ENCODE measurements around the gene ADGRG1.

The ADGRG1 gene

DNA sequence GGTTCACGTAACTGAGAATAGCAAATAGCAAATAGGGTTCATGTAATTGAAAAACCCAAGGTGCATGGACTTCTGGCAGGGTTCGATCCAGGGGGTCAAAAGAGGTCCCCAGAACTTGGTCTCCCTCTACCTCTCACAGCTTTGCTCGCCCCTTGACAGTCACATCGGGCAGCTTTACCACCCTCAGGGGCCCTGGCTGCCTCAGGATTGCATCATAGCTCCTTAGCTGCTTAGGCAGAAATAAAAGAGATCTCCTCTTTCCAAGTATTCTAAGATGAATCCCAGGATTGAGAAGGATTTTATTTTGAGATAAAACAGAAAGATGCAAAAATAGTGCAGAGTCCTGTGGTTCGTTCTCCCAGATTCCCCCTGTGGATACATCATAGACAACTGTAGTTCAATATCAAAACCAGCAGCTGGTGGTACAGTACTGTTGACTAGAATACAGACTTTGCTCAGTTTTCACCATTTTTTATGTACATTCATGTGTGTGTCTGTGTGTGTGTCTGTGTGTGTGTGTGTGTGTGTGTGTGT, 52.5 kb downstream of the ADGRG1 start:
- no CpG with 5 or more reads among the region's 5 CpGs for WGBS (ENCODE audit: extremely low coverage, insufficient coverage, insufficient read length)
- Histone ChIP-seq H2BK5ac (ENCODE audit: low read depth, low read length, poor library complexity) (no peak overlapping the region), H3K27ac (ENCODE audit: low read depth, low read length) (no peak overlapping the region), H3K4me2 (ENCODE audit: low read length) (no peak overlapping the region), H3K14ac (ENCODE audit: low read length) (no peak overlapping the region), H3K79me1 (ENCODE audit: low read length) (no peaks in the 10 kb centered on the region), H4K91ac (ENCODE audit: low read depth, low read length) (no peak overlapping the region), H3K27me3 (ENCODE audit: insufficient read depth, low read length) (no peaks in the 10 kb centered on the region), H2BK120ac (ENCODE audit: insufficient read depth, low read length, poor library complexity) (no peak overlapping the region), H2BK12ac (ENCODE audit: low read length) (no peak overlapping the region), H3K4me3 (ENCODE audit: low read depth, low read length) (no peak overlapping the region), H2AFZ (ENCODE audit: insufficient read depth, low read length, poor library complexity) (no peak overlapping the region), H3K23ac (ENCODE audit: low read length) (no peak overlapping the region), H3K18ac (ENCODE audit: low read length) (no peak overlapping the region), H3K36me3 (ENCODE audit: control insufficient read depth in 1 of 2, insufficient read depth in 2 of 2, low read length in 2 of 2) (no peaks in the 10 kb centered on the region), H3K79me2 (ENCODE audit: control insufficient read depth, insufficient read depth, low read length, poor library complexity) (no peaks in the 10 kb centered on the region), H3K4me1 (ENCODE audit: control insufficient read depth in 1 of 2, insufficient read depth in 2 of 2, low read length in 2 of 2) (no peaks in the 10 kb centered on the region), H3K4ac (ENCODE audit: low read depth, low read length) (no peak overlapping the region), H2AK5ac (ENCODE audit: low read length) (no peak overlapping the region), H3K9ac (ENCODE audit: low read length) (no peak overlapping the region), H4K8ac (ENCODE audit: low read depth, low read length) (no peak overlapping the region), H4K12ac (ENCODE audit: low read depth, low read length) (no peak overlapping the region), H3K9me3 (ENCODE audit: insufficient read depth, low read depth, low read length) (no peaks in the 10 kb centered on the region)
- peak in 1 of 2 donors; percentile 29 for DNase-seq

GRCh38 chr16:57681950-57682728, 53.7 kb downstream of the ADGRG1 start:
- Histone ChIP-seq H3K79me1 (ENCODE audit: low read length) (no peaks in the 10 kb centered on the region), H2BK120ac (ENCODE audit: insufficient read depth, low read length, poor library complexity) (no peak overlapping the region), H4K91ac (ENCODE audit: low read depth, low read length) (no peak overlapping the region), H3K4ac (ENCODE audit: low read depth, low read length) (no peak overlapping the region), H3K4me2 (ENCODE audit: low read length) (no peak overlapping the region), H2BK12ac (ENCODE audit: low read length) (no peak overlapping the region), H2AK5ac (ENCODE audit: low read length) (no peak overlapping the region), H2AFZ (ENCODE audit: insufficient read depth, low read length, poor library complexity) (no peak overlapping the region), H3K23ac (ENCODE audit: low read length) (no peak overlapping the region), H3K27ac (ENCODE audit: low read depth, low read length) (no peak overlapping the region), H4K8ac (ENCODE audit: low read depth, low read length) (no peak overlapping the region), H3K14ac (ENCODE audit: low read length) (no peak overlapping the region), H3K4me3 (ENCODE audit: low read depth, low read length) (no peak overlapping the region), H3K9me3 (ENCODE audit: insufficient read depth, low read depth, low read length) (peaks cover 2% of the 10 kb centered on the region), H3K36me3 (ENCODE audit: control insufficient read depth in 1 of 2, insufficient read depth in 2 of 2, low read length in 2 of 2) (no peaks in the 10 kb centered on the region), H3K27me3 (ENCODE audit: insufficient read depth, low read length) (no peaks in the 10 kb centered on the region), H3K9ac (ENCODE audit: low read length) (no peak overlapping the region), H4K12ac (ENCODE audit: low read depth, low read length) (no peak overlapping the region), H2BK5ac (ENCODE audit: low read depth, low read length, poor library complexity) (no peak overlapping the region), H3K79me2 (ENCODE audit: control insufficient read depth, insufficient read depth, low read length, poor library complexity) (no peaks in the 10 kb centered on the region), H3K18ac (ENCODE audit: low read length) (no peak overlapping the region), H3K4me1 (ENCODE audit: control insufficient read depth in 1 of 2, insufficient read depth in 2 of 2, low read length in 2 of 2) (no peaks in the 10 kb centered on the region)
- DNase-seq, result no peak
- WGBS (ENCODE audit: extremely low coverage, insufficient coverage, insufficient read length), result no CpG with 5 or more reads among the region's 13 CpGs

DNA sequence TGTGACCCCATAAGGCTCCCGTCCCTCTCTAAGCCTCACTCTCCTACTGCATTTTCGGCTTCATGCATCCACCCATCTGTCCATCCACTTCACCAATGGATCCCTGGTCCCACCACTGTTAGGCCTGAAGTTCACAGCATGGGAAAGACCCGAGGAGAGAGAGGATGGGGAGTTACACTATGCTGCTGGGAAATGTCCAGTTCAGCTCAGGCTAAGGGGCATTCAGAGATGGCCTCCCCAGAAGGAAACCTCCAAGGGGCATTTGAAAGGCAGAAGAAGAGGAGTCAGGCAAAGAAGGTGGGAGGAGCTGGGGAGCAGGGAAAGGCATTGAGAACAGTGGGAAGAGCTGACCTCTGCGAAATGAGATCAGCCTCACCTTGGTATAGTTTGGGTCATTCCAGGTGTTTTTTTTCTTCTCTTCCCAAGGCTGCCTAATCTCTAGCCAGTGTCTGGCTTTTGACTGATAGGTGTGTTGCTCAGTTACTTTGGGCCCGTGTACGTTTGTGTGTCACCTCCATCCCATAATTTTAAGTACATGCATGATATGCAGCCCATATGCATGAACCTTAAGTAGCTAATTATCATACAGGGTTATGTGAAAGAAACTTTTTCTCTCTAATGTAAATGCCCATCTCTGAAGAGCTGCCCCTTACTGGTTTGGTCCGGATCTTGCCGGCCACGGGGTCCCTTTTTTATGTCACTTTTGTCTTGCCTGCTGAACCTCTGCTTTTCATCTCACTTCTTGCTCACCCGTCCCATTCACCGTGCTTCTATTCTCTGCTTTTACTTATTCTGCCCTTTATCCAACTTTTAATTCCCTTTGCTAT, 54.6 kb downstream of the ADGRG1 start:
- Histone ChIP-seq H3K23ac (ENCODE audit: low read length) (no peak overlapping the region), H3K36me3 (ENCODE audit: control insufficient read depth in 1 of 2, insufficient read depth in 2 of 2, low read length in 2 of 2) (no peaks in the 10 kb centered on the region), H4K8ac (ENCODE audit: low read depth, low read length) (no peak overlapping the region), H3K9ac (ENCODE audit: low read length) (no peak overlapping the region), H4K91ac (ENCODE audit: low read depth, low read length) (no peak overlapping the region), H3K9me3 (ENCODE audit: insufficient read depth, low read depth, low read length) (peaks cover 2% of the 10 kb centered on the region), H2BK120ac (ENCODE audit: insufficient read depth, low read length, poor library complexity) (no peak overlapping the region), H3K4me1 (ENCODE audit: control insufficient read depth in 1 of 2, insufficient read depth in 2 of 2, low read length in 2 of 2) (no peaks in the 10 kb centered on the region), H2AFZ (ENCODE audit: insufficient read depth, low read length, poor library complexity) (no peak overlapping the region), H2AK5ac (ENCODE audit: low read length) (no peak overlapping the region), H3K27ac (ENCODE audit: low read depth, low read length) (no peak overlapping the region), H3K4me2 (ENCODE audit: low read length) (no peak overlapping the region), H3K4me3 (ENCODE audit: low read depth, low read length) (no peak overlapping the region), H2BK5ac (ENCODE audit: low read depth, low read length, poor library complexity) (no peak overlapping the region), H4K12ac (ENCODE audit: low read depth, low read length) (no peak overlapping the region), H3K18ac (ENCODE audit: low read length) (no peak overlapping the region), H3K79me2 (ENCODE audit: control insufficient read depth, insufficient read depth, low read length, poor library complexity) (no peaks in the 10 kb centered on the region), H3K79me1 (ENCODE audit: low read length) (no peaks in the 10 kb centered on the region), H3K27me3 (ENCODE audit: insufficient read depth, low read length) (no peaks in the 10 kb centered on the region), H3K4ac (ENCODE audit: low read depth, low read length) (no peak overlapping the region), H3K14ac (ENCODE audit: low read length) (no peak overlapping the region), H2BK12ac (ENCODE audit: low read length) (no peak overlapping the region)
- DNase-seq, result no peak
- no CpG with 5 or more reads among the region's 11 CpGs for WGBS (ENCODE audit: extremely low coverage, insufficient coverage, insufficient read length)

- Histone ChIP-seq H2AK5ac (ENCODE audit: low read length) (no peak overlapping the region), H4K8ac (ENCODE audit: low read depth, low read length) (no peak overlapping the region), H3K79me2 (ENCODE audit: control insufficient read depth, insufficient read depth, low read length, poor library complexity) (no peaks in the 10 kb centered on the region), H3K36me3 (ENCODE audit: control insufficient read depth in 1 of 2, insufficient read depth in 2 of 2, low read length in 2 of 2) (no peaks in the 10 kb centered on the region), H2BK5ac (ENCODE audit: low read depth, low read length, poor library complexity) (no peak overlapping the region), H3K9ac (ENCODE audit: low read length) (no peak overlapping the region), H3K79me1 (ENCODE audit: low read length) (no peaks in the 10 kb centered on the region), H3K14ac (ENCODE audit: low read length) (no peak overlapping the region), H3K9me3 (ENCODE audit: insufficient read depth, low read depth, low read length) (peaks cover 2% of the 10 kb centered on the region), H3K27me3 (ENCODE audit: insufficient read depth, low read length) (no peaks in the 10 kb centered on the region), H3K4ac (ENCODE audit: low read depth, low read length) (no peak overlapping the region), H4K12ac (ENCODE audit: low read depth, low read length) (no peak overlapping the region), H3K4me1 (ENCODE audit: control insufficient read depth in 1 of 2, insufficient read depth in 2 of 2, low read length in 2 of 2) (no peaks in the 10 kb centered on the region), H3K27ac (ENCODE audit: low read depth, low read length) (no peak overlapping the region), H2BK12ac (ENCODE audit: low read length) (no peak overlapping the region), H3K18ac (ENCODE audit: low read length) (no peak overlapping the region), H3K23ac (ENCODE audit: low read length) (no peak overlapping the region), H3K4me3 (ENCODE audit: low read depth, low read length) (no peak overlapping the region), H2AFZ (ENCODE audit: insufficient read depth, low read length, poor library complexity) (no peak overlapping the region), H4K91ac (ENCODE audit: low read depth, low read length) (no peak overlapping the region), H3K4me2 (ENCODE audit: low read length) (no peak overlapping the region), H2BK120ac (ENCODE audit: insufficient read depth, low read length, poor library complexity) (no peak overlapping the region)
- DNase-seq, result no peak
- WGBS (ENCODE audit: extremely low coverage, insufficient coverage, insufficient read length), result no CpG with 5 or more reads among the region's 18 CpGs
Observed at GRCh38 chr16:57683636-57684545, 55.5 kb downstream of the ADGRG1 start.
